ENCODE results near the gene PTPN13.

The PTPN13 gene

GRCh38 chr4:86788826-86789225 lies 194.7 kb downstream of the PTPN13 start:
- H3K36me3 Mint-ChIP-seq (ENCODE audit: low read depth) = peaks cover 95% of the 10 kb centered on the region
- peaks cover 44% of the 10 kb centered on the region for H3K9me3 Mint-ChIP-seq
- no peaks in the 10 kb centered on the region for H3K4me1 Mint-ChIP-seq
- DNase-seq = no peak
- H3K4me3 Mint-ChIP-seq = no peak overlapping the region
- H3K27ac Mint-ChIP-seq = no peak overlapping the region
- no peak for TF ChIP-seq CTCF (IDR thresholded peaks at IDR 0.05)
- H3K27me3 Mint-ChIP-seq (ENCODE audit: low read depth, poor library complexity) = peaks cover 3% of the 10 kb centered on the region

GRCh38 chr4:86791126-86791525 lies 197.0 kb downstream of the PTPN13 start:
- Mint-ChIP-seq H3K36me3 (ENCODE audit: low read depth) (peaks cover 97% of the 10 kb centered on the region), H3K27ac (no peak overlapping the region), H3K4me1 (no peaks in the 10 kb centered on the region), H3K27me3 (ENCODE audit: low read depth, poor library complexity) (peaks cover 3% of the 10 kb centered on the region), H3K9me3 (peaks cover 60% of the 10 kb centered on the region), H3K4me3 (no peak overlapping the region)
- DNase-seq = no peak
- TF ChIP-seq CTCF (IDR thresholded peaks at IDR 0.05) = no peak

GRCh38 chr4:86809809-86810208 lies 215.7 kb downstream of the PTPN13 start:
- Mint-ChIP-seq H3K9me3 (peaks cover 4% of the 10 kb centered on the region), H3K4me1 (no peaks in the 10 kb centered on the region), H3K36me3 (ENCODE audit: low read depth) (peaks cover 86% of the 10 kb centered on the region), H3K27ac (no peak overlapping the region), H3K4me3 (no peak overlapping the region), H3K27me3 (ENCODE audit: low read depth, poor library complexity) (no peaks in the 10 kb centered on the region)
- TF ChIP-seq CTCF (IDR thresholded peaks at IDR 0.05) = no peak
- no peak for DNase-seq

GRCh38 chr4:86810847-86811246 lies 216.7 kb downstream of the PTPN13 start:
- no peaks in the 10 kb centered on the region for H3K27me3 Mint-ChIP-seq (ENCODE audit: low read depth, poor library complexity)
- peaks cover 88% of the 10 kb centered on the region for H3K36me3 Mint-ChIP-seq (ENCODE audit: low read depth)
- TF ChIP-seq CTCF (IDR thresholded peaks at IDR 0.05) = no peak
- no peak overlapping the region for H3K4me3 Mint-ChIP-seq
- no peaks in the 10 kb centered on the region for H3K4me1 Mint-ChIP-seq
- peaks cover 13% of the 10 kb centered on the region for H3K9me3 Mint-ChIP-seq
- no peak overlapping the region for H3K27ac Mint-ChIP-seq
- DNase-seq = no peak

- Mint-ChIP-seq H3K27me3 (ENCODE audit: low read depth, poor library complexity) (no peaks in the 10 kb centered on the region), H3K27ac (no peak overlapping the region)
These were observed 221.5 kb downstream of the PTPN13 start for GRCh38 chr4:86815653-86816052.

More at GRCh38 chr4:86815653-86816052, 221.5 kb downstream of the PTPN13 start:
- DNase-seq = no peak
- Mint-ChIP-seq H3K4me1 (no peaks in the 10 kb centered on the region), H3K4me3 (no peak overlapping the region), H3K9me3 (peaks cover 19% of the 10 kb centered on the region), H3K36me3 (ENCODE audit: low read depth) (peaks cover 79% of the 10 kb centered on the region)
- TF ChIP-seq CTCF (IDR thresholded peaks at IDR 0.05) = no peak

Measured in nephron progenitor cell (in vitro differentiated cells).